T47D (cell line): ENCODE measurements around the gene MARVELD2.

Source experiments
- DNase-seq, 2 experiments: peaks; one replicate each; pipeline versions ENCODE4 v3.0.0 to v3.0.0-alpha.2; 2011 to 2012; ENCODE audit warnings: low read depth in 1 of 2, low spot score in 1 of 2
- JUND ChIP-seq: IDR thresholded peaks from 2 replicates; pipeline ENCODE4 v1.6.1; 2012; ENCODE audit warnings: low read depth
- in situ Hi-C: cut with HindIII; loops from 2 replicates; pipeline ENCODE4 v1.10.0; 2016; ENCODE audit warnings: low sequenced_read_pairs, low pct_unique_long_range_greater_than_20kb

MARVELD2 gene

GRCh38 chr5:69491027-69491426 is 76.1 kb downstream of the MARVELD2 start:
- in situ Hi-C loops, result no loop called here
- DNase-seq, result no peak
- no peak for TF ChIP-seq JUND

- peak in 1 of 2 experiments; percentile 19 for DNase-seq
- no peak for TF ChIP-seq JUND
- in situ Hi-C loops, result no loop called here
These were observed 77.0 kb downstream of the MARVELD2 start for GRCh38 chr5:69491838-69492390.

DNA sequence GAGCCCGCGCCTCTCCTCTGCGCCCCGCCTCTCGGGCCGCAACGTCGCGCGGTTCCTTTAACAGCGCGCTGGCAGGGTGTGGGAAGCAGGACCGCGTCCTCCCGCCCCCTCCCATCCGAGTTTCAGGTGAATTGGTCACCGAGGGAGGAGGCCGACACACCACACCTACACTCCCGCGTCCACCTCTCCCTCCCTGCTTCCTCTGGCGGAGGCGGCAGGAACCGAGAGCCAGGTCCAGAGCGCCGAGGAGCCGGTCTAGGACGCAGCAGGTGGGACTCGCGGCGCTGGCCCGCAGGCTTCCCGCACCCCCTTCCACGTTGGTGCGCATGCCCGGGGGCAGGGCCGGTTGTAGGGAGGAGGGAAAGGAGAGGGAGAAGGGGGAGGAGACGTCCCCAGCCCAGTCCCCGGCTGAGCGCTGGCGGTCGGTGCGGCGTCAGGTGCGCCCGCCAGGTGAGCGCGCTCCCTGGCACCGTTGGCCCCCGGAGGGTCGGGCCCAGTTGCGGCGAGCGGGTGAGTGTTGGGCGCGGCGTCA is 77.5 kb downstream of the MARVELD2 start, which contains the start of gene OCLN:
OCLN (plus strand) TSS at position 400 of the 532 bp plus-strand sequence. CDS start 11,455 bp downstream, outside the sequence.
- in situ Hi-C loops, result no loop called here
- DNase-seq, result peak; percentile 90 to 95
- no peak for TF ChIP-seq JUND

DNA sequence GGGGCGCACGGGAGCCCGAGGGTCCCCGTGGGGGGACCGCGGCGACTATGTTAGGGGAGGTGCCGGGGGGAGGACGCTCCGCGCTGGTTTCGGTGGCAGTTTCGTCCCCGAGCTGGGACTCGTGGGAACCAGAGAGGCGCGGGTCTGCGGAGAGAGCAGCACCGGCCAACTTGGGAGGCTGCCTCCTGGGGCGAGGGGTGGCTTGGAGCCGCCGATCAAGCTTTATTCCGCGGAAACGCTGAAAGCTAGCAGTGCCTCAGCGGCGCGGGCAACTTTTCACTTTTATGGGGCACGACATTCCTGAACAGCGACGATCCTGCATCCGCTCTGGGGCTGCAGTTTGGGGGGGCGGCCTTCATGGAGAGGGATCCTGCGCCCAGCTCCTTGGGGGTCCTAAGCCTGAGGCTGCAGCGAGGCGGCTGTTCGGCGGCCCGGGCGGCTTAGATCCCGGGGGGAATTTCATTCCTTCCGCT is 78.0 kb downstream of the MARVELD2 start:
- in situ Hi-C loops, result no loop called here
- peak in 1 of 2 experiments; percentile 39 for DNase-seq
- no peak for TF ChIP-seq JUND

DNA sequence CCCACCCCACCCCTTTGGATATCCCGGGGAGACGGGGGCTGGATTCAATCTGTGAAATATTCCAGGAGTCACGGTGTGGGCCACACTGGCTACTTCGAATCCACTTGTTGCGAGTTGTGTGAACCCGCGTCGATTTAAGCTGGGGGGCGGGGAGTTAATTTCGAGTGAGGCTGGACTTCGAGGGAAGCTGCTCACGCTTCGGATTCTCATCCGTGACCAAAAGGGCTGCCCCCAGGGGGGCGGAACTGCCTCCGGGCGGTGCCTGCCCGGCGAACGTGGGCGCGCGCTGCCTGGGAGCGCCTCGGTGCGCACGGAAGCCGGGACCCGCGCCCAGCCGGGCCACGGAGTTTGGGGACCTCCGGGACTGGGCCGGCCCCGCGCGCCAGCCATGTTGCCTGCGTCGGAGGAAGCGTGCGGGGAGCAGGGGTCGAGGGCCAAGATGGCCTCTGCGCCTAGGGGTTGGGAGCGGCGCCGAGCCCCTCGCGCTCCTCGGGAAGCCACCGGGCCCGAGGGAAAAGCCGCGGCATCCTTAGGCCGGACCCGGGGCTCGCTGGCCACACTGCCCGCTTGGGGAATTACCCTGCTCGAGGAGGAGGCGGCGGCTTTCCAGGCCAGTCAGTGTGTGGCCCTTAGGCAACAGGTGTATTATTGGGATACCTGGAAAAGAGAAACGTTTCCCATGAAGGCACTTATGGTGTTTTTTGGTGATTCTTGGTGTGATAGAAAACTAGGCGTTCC is 78.6 kb downstream of the MARVELD2 start:
- no peak for TF ChIP-seq JUND
- in situ Hi-C loops, result no loop called here
- DNase-seq, result peak; percentile 67 to 70
